ENCODE measurements around the gene GRIN1.

Gene GRIN1

GRCh38 chr9:137148661-137149060 is 9.7 kb downstream of the GRIN1 start:
- DNase-seq: no peak

- no peak for DNase-seq
These were observed 10.4 kb downstream of the GRIN1 start for GRCh38 chr9:137149363-137149762.

- no peak for DNase-seq
These were observed 11.1 kb downstream of the GRIN1 start for GRCh38 chr9:137149942-137150616.

- DNase-seq: peak; percentile 38
These were observed 11.9 kb downstream of the GRIN1 start for GRCh38 chr9:137150617-137151457.

- DNase-seq: no peak
These were observed 14.0 kb downstream of the GRIN1 start for GRCh38 chr9:137152844-137153405.

GRCh38 chr9:137156567-137157375 is 17.8 kb downstream of the GRIN1 start:
- peak; percentile 27 for DNase-seq

GRCh38 chr9:137157618-137158415 is 18.9 kb downstream of the GRIN1 start:
- no peak for DNase-seq

GRCh38 chr9:137158625-137159024 is 19.7 kb downstream of the GRIN1 start:
- no peak for DNase-seq

- DNase-seq: no peak
These were observed 20.4 kb downstream of the GRIN1 start for GRCh38 chr9:137159105-137160053.

- DNase-seq: no peak
These were observed 21.1 kb downstream of the GRIN1 start for GRCh38 chr9:137160054-137160425.

GRCh38 chr9:137160716-137161557 is 22.0 kb downstream of the GRIN1 start:
- DNase-seq: no peak

- no peak for DNase-seq
These were observed 22.9 kb downstream of the GRIN1 start for GRCh38 chr9:137161558-137162486.

- no peak for DNase-seq
These were observed 23.8 kb downstream of the GRIN1 start for GRCh38 chr9:137162505-137163364.

GRCh38 chr9:137163365-137163715 is 24.4 kb downstream of the GRIN1 start:
- no peak for DNase-seq

- DNase-seq: no peak
These were observed 24.9 kb downstream of the GRIN1 start for GRCh38 chr9:137163805-137164204.

GRCh38 chr9:137164370-137165249 is 25.7 kb downstream of the GRIN1 start:
- no peak for DNase-seq

- DNase-seq: no peak
These were observed 26.4 kb downstream of the GRIN1 start for GRCh38 chr9:137165250-137165836.

Data from CD4-positive, alpha-beta T cell treated with Interferon gamma for 1 hour (primary cell).